DOHH2 (cell line): ENCODE results near the gene SBSN.

Experiments used
- H3F3A ChIP-seq: fragments of 200-600 bp; sonication (generic), shearing (Covaris generic); 2 replicates; pipeline ENCODE4 v1.6.0; 2016; ENCODE audit warnings: antibody characterized with exemption, mild to moderate bottlenecking; ENCODE audit not compliant: control insufficient read depth, insufficient read depth
- H3K27ac ChIP-seq: fragments of 200-600 bp; sonication (generic); 2 replicates; pipeline ENCODE4 v1.5.1; 2014; ENCODE audit warnings: low read depth, mild to moderate bottlenecking, low read length, moderate library complexity
- H3K27me3 ChIP-seq: fragments of 200-600 bp; sonication (generic); 2 replicates; pipeline ENCODE4 v1.6.1; 2014; ENCODE audit warnings: mild to moderate bottlenecking, low read length, mixed read lengths; ENCODE audit not compliant: control insufficient read depth
- H3K36me3 ChIP-seq: fragments of 200-600 bp; sonication (generic); 2 replicates; pipeline ENCODE4 v1.6.1; 2014; ENCODE audit warnings: mild to moderate bottlenecking, low read length, moderate library complexity, mixed read lengths; ENCODE audit not compliant: control insufficient read depth
- H3K4me1 ChIP-seq: fragments of 200-600 bp; sonication (generic); 2 replicates; pipeline ENCODE4 v1.6.1; 2014; ENCODE audit warnings: mild to moderate bottlenecking, low read length, mixed read lengths; ENCODE audit not compliant: control insufficient read depth
- H3K4me2 ChIP-seq: fragments of 200-600 bp; sonication (generic); 2 replicates; pipeline ENCODE4 v1.6.0; 2014; ENCODE audit warnings: mild to moderate bottlenecking, low read length, moderate library complexity
- H3K4me3 ChIP-seq: fragments of 200-600 bp; sonication (generic); 2 replicates; pipeline ENCODE4 v1.5.1; 2014; ENCODE audit warnings: mild to moderate bottlenecking, low read length, mixed read lengths
- H3K79me2 ChIP-seq: fragments of 200-600 bp; sonication (generic); 2 replicates; pipeline ENCODE4 v1.6.1; 2014; ENCODE audit warnings: mild to moderate bottlenecking, low read length, mixed read lengths; ENCODE audit not compliant: control insufficient read depth
- H3K9me2 ChIP-seq: fragments of 200-600 bp; sonication (generic); replicated peaks from 2 replicates; pipeline ENCODE4 v1.6.1; 2014; ENCODE audit warnings: mild to moderate bottlenecking, low read length, mixed read lengths; ENCODE audit not compliant: control insufficient read depth
- H3K9me3 ChIP-seq: fragments of 200-600 bp; sonication (generic); 2 replicates; pipeline ENCODE4 v1.6.1; 2014; ENCODE audit warnings: antibody characterized with exemption, low read length, mixed read lengths; ENCODE audit not compliant: control insufficient read depth, insufficient read depth
- H4K20me1 ChIP-seq: fragments of 200-600 bp; sonication (generic); 2 replicates; pipeline ENCODE4 v1.6.0; 2014; ENCODE audit warnings: low read depth, mild to moderate bottlenecking, antibody characterized with exemption, low read length, moderate library complexity; ENCODE audit not compliant: control insufficient read depth, insufficient read depth
- EZH2phosphoT487 ChIP-seq: fragments of 200-600 bp; sonication (generic); IDR thresholded peaks from 2 replicates; pipeline ENCODE4 v1.6.1; 2017; ENCODE audit warnings: borderline replicate concordance, mild to moderate bottlenecking, antibody characterized with exemption, low read length, moderate library complexity, mixed read lengths
- TF ChIP-seq, protein P1 (sequence below): fragments of 200-600 bp; sonication (generic); IDR thresholded peaks from one replicate; pipeline ENCODE4 v1.5.1; 2014; ENCODE audit warnings: antibody characterized with exemption, mild to moderate bottlenecking, low read depth, low read length; ENCODE audit not compliant: poor library complexity, severe bottlenecking

The SBSN gene

DNA sequence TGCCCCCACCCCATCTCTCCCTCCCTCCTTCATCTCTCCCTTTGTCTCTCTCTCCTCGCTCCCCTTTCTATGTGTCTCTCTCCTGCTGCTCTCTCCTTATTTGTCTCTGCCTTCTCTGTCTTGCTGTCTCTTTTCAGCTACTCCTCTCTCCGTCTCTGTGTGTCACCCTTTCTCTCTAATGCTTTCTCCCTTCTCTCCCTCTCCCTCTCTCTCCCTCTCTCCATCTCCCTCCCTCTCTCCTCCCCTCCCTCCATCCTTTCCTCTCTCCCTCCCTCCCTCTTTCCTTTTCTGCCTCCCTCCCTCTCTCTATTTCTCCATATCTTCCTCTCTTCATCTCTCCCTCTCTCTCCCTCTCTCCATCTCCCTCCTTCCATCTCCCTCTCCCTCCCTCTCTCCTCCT is 34.7 kb upstream of the SBSN start:
- Histone ChIP-seq H3K79me2 (no peaks in the 10 kb centered on the region), H3K4me3 (no peak overlapping the region), H3K9me3 (no peaks in the 10 kb centered on the region), H4K20me1 (no peaks in the 10 kb centered on the region; the same call in 1 of the 2 replicates), H3F3A (no peaks in the 10 kb centered on the region), H3K4me2 (no peak overlapping the region), H3K36me3 (no peaks in the 10 kb centered on the region), H3K4me1 (peaks cover 11% of the 10 kb centered on the region), H3K9me2 (no peaks in the 10 kb centered on the region), H3K27ac (no peak overlapping the region), H3K27me3 (peaks cover 19% of the 10 kb centered on the region)
- TF ChIP-seq, protein P1, sequence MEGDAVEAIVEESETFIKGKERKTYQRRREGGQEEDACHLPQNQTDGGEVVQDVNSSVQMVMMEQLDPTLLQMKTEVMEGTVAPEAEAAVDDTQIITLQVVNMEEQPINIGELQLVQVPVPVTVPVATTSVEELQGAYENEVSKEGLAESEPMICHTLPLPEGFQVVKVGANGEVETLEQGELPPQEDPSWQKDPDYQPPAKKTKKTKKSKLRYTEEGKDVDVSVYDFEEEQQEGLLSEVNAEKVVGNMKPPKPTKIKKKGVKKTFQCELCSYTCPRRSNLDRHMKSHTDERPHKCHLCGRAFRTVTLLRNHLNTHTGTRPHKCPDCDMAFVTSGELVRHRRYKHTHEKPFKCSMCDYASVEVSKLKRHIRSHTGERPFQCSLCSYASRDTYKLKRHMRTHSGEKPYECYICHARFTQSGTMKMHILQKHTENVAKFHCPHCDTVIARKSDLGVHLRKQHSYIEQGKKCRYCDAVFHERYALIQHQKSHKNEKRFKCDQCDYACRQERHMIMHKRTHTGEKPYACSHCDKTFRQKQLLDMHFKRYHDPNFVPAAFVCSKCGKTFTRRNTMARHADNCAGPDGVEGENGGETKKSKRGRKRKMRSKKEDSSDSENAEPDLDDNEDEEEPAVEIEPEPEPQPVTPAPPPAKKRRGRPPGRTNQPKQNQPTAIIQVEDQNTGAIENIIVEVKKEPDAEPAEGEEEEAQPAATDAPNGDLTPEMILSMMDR = no peak
- no peak for TF ChIP-seq EZH2phosphoT487

DNA sequence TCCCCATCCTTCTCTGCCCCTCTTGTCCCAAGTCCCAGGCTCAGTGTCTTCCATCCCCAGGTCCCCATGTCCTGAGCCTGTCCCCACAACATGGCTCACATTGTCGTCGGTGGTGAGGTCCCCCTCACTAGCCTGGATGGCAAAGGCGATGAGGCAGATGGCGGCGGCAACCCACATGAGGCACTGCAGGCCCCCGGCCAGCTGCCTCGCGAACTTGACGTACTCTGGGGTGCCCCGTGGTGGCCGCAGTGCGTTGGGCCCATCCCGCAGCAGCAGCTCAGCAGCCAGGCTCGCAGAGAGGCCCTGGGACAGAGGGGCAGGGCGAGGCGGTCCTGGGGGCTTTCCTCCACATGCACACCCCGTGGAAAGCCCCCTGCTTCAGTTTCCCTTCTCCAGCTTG is 34.2 kb upstream of the SBSN start:
- Histone ChIP-seq H3K4me2 (no peak overlapping the region), H3K9me3 (no peaks in the 10 kb centered on the region), H4K20me1 (no peaks in the 10 kb centered on the region; the same call in 1 of the 2 replicates), H3K36me3 (no peaks in the 10 kb centered on the region), H3K79me2 (no peaks in the 10 kb centered on the region), H3K27me3 (peaks cover 19% of the 10 kb centered on the region), H3K4me3 (no peak overlapping the region), H3K27ac (no peak overlapping the region), H3K4me1 (peaks cover 11% of the 10 kb centered on the region), H3F3A (no peaks in the 10 kb centered on the region), H3K9me2 (no peaks in the 10 kb centered on the region)
- no peak for TF ChIP-seq EZH2phosphoT487
- TF ChIP-seq, protein P1 = no peak

DNA sequence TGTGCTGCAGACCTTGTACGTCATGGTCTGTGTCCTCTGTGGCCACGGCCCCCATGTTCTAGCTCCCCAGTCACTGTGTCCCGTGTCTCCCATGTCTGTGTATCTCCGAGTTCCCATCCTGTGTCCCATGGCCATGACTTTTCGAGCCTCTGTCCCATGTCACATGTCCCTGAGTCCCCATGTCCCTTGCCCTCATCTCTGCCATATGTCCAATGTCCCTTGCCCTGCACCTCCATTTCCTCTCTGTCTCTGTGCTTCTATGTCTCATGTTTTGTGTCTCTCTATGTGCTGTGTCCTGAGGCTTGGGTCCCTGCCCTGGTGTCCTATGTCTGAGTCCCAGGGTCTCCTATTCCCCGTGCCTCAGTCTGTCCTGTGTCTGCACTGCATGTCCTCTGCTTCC is 33.3 kb upstream of the SBSN start:
- H3K27me3 ChIP-seq = peaks cover 19% of the 10 kb centered on the region

More for the DNA sequence above, 33.3 kb upstream of the SBSN start:
- H3K9me3 ChIP-seq = no peaks in the 10 kb centered on the region
- no peak for TF ChIP-seq EZH2phosphoT487
- TF ChIP-seq, protein P1 = no peak
- no peaks in the 10 kb centered on the region for H3K36me3 ChIP-seq
- no peak overlapping the region for H3K4me2 ChIP-seq
- no peaks in the 10 kb centered on the region for H3K79me2 ChIP-seq
- H3K27ac ChIP-seq = no peak overlapping the region
- no peak overlapping the region for H3K4me3 ChIP-seq
- H3K9me2 ChIP-seq = no peaks in the 10 kb centered on the region
- no peaks in the 10 kb centered on the region; the same call in 1 of the 2 replicates for H4K20me1 ChIP-seq
- H3F3A ChIP-seq = no peaks in the 10 kb centered on the region
- peaks cover 11% of the 10 kb centered on the region for H3K4me1 ChIP-seq
